Prostate gland (tissue), 2 donors: ENCODE data around the gene LMO7.

Experiments
- CTCF ChIP-seq, 4 experiments: fragments of 200-600 bp in 2 of 4; fragments of 450-650 bp in 2 of 4; sonication (generic) in 2 of 4; IDR thresholded peaks; 1 replicate in 3 of 4; 2 replicates in 1 of 4; pipeline ENCODE4 v1.5.1; 2016 to 2019; ENCODE audit warnings: antibody characterized with exemption in 4 of 4, mild to moderate bottlenecking in 2 of 4, moderate library complexity in 2 of 4
- POLR2A ChIP-seq: fragments of 450-650 bp; IDR thresholded peaks from one replicate; pipeline ENCODE4 v1.6.1; 2016; ENCODE audit warnings: antibody characterized with exemption, mild to moderate bottlenecking

- TF ChIP-seq POLR2A (peak; percentile 51), CTCF (IDR thresholded peaks at IDR 0.05) (peak in 1 of 4 experiments; percentile 13)
Observed at GRCh38 chr13:75635828-75636435, at the start of gene LMO7.
